Activated T-helper 1 cell treated with anti-CD3 and anti-CD28 coated beads, Interleukin-2, amount 50 U/mL, for 16 hours (primary cell): ENCODE data around the gene PEPD.

Experiments
- DNase-seq, 2 donors: peaks; one replicate each; pipeline ENCODE4 v3.0.0-alpha.2; 2020; ENCODE audit warnings: low read depth in 1 of 2, low spot score in 1 of 2

PEPD gene

GRCh38 chr19:33512580-33513137 lies 8.9 kb downstream of the PEPD start:
- DNase-seq = no peak

- DNase-seq = no peak
Observed at GRCh38 chr19:33512021-33512420, 9.6 kb downstream of the PEPD start.

GRCh38 chr19:33511346-33511745 lies 10.2 kb downstream of the PEPD start:
- DNase-seq = no peak

DNA sequence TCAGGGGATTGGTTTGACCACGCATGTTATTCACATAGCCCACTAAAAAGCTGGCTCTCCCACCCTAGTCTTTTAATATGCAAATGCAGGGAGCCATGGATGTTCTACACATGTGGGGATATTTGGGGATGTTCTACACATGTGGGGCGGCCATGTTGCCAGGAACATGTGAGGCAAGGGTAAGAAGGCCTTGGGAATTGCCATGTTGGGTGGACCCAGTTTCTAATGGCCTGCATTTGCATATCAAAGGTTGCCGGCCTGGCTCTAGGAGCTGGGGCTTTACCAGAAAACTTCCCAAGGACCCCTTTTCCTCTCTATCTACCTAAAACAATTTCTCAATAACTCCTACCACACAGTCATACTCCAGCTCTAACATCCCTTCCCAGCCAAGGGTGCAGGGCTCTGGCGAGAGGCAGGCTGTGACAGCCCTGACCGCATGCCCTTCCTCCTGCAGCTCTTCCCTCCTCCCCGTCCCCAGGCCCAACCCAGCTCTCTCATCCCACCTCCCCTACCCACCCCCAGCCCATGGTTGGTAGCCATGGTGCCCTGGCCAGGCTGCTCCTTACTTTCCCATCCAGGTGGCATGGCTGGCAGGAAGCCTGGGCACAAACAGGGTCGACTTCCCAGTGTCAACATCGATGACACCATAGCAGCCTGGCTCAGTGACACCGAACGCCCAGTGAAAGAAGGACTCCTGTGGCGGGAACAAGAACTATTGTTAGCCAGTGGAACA lies 11.0 kb downstream of the PEPD start:
- DNase-seq = no peak

- DNase-seq = no peak
Observed at GRCh38 chr19:33509774-33510173, 11.8 kb downstream of the PEPD start.

DNA sequence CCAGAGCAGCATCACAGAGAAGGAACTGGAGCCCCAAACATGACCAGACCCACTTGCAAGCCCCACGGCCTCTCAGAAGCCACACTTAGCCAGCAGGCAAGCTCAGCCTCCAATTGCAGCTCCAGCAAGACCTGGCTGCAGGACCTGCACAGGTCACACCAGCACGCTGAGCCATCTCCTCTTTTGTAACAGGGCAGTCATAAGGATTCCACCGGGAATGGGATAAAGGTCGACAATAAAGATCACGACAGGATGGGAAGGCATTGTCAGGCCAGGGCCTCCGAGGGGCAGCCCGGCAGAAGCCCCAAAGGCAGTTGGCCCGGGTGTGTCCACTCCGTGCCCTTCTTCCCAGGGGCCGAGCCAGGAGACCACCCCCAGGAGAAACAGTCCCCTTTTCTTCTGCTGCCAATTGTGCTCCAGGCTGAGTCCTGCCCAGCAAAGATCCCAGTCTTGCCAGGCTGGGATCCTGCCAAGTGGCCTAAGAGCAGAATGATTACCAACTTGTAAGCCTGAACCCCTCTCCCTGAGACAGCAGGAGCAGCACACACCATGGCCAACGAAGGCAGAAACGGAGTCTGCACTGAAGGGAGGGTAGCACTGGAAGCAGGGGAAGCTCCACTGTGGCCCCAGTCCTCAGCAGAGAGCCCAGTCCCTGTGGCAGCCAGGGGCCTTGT lies 12.5 kb downstream of the PEPD start:
- no peak for DNase-seq

GRCh38 chr19:33508431-33508830 lies 13.2 kb downstream of the PEPD start:
- DNase-seq = no peak

DNA sequence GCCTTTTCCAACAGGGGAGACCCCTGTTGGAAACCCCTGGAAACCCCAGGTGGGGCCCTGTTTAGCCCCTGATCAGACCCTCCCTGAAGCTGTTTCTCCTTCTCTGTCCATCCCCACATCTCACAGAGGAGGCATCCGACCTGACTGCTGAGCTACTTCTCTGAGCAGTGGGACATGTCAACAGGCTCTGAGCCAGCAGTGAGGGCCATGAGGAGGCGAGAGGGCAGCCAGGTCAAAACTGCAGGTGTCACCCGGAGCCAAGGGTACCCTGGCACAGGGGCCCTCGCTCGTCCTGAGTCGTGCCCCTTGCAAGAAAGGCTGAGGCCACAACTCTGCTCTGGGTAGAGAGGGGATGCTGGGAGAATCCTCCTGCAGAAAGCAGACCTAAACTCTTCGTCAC lies 13.6 kb downstream of the PEPD start:
- DNase-seq = no peak

DNA sequence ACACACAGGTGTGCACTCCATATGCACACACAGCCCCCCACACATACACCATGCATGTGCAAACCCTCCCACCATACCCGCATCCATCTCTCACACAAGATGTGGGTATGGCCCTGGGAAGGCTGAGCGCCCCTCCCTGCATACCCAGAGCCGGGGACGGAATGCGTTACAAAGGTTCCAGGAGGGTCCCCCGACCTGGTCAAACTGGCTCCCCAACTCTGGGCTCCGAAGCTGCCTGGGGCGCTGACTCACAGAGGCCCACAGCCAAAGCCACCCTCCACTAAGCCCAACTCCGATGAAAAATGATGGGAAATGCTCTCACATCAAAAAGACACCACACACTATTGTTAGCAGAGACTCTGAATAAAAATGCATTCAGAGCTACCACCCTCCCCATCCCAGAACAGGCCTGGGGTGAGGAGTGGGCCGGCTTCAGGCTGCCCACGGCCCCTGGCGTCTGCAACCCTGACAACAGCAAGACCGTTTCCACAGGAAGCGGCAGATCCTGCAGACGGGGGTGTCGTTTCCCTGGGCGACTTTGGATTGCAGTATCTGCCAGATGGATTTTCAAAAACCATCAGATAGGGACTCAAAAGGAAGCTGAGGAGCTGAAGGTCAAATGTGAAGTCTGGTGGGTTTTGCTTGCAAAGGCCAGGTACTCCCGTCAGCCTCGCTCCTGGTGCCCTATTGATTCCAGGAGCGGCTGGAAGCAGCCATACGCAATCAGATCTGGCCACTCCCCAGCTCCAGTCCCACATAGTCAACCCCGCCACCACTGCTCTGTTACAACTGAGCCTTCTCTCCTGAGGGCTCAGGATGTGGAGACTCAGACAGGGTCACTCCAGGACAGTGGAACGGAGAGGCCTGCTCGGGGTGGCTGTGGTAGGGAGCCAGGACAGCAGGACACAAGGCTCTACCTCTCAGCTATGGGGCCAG lies 14.3 kb downstream of the PEPD start:
- DNase-seq = no peak

- DNase-seq = no peak
Observed at GRCh38 chr19:33506498-33506897, 15.1 kb downstream of the PEPD start.

- DNase-seq = no peak
Observed at GRCh38 chr19:33505823-33506222, 15.8 kb downstream of the PEPD start.

DNA sequence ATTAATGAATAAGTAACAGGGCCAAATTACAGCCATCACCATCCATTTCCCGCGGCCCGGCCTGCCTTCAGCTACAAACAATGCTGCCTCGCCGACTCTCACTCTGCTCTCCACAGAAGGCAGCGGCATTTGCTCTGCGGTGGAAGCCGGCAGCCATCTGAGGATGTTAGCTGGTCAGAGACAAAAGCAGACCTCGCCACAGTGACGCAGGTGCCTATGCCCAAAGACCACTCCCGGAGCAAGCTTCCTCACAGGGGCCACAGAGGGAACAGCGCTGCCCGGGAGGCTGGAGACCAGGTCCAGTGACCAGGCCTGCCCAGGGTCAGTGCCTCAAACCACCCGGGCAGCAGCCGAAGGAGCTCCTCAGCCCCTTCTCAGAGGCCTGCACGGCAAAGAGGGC lies 16.4 kb downstream of the PEPD start:
- DNase-seq = no peak

- no peak for DNase-seq
Observed at GRCh38 chr19:33504058-33504444, 17.5 kb downstream of the PEPD start.

GRCh38 chr19:33503433-33504057 lies 18.0 kb downstream of the PEPD start:
- no peak for DNase-seq

- no peak for DNase-seq
Observed at GRCh38 chr19:33503030-33503429, 18.6 kb downstream of the PEPD start.

DNA sequence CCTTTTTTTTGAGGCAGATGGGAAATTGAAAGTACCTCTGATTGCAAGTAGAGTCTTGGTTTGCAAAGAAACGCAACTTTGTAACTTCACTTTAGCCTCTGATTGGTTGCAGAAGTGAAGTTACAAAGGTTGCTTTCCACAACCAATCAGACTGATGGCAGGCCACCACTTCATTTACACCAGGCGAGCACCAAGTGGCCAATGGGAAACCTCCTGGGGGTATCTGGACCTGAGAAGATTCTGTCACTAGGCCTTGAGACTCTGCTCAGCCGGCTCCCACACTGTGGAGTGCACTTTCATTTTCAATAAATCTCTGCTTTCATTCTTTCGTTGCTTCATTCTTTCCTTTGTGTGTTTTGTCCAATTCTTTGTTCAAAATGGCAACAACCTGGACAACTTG lies 19.1 kb downstream of the PEPD start:
- no peak for DNase-seq

DNA sequence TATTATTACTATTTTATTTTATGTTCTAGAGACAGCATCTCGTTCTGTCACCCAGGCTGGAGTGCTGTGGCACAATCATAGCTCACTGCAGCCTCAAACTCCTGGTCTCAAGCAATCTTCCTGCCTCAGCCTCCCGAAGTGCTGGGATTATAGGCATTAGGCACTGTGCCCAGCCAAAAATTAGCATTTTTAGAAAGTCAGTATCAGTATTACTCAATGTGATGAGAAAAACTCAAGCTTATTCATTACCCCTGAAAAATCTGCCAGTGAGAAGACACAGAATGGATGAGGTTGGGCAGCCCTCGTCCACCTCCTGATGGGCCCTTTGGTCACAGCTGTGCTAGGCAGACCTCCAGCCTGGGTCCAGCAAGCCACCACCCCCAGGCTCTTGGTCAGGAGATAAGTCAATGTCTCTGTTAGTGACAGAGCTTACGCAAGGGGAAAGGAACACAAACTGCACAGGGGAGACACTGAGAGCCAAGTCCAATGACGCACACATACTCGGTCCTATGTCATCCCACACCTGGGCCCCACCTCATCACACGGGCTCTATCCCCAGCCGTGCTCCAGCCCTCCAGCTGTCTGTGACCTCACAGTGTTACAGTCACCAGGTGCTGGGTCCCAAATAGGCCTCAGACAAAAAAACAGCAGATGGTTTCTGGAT lies 19.8 kb downstream of the PEPD start:
- no peak for DNase-seq

GRCh38 chr19:33500991-33501390 lies 20.6 kb downstream of the PEPD start:
- DNase-seq = no peak

DNA sequence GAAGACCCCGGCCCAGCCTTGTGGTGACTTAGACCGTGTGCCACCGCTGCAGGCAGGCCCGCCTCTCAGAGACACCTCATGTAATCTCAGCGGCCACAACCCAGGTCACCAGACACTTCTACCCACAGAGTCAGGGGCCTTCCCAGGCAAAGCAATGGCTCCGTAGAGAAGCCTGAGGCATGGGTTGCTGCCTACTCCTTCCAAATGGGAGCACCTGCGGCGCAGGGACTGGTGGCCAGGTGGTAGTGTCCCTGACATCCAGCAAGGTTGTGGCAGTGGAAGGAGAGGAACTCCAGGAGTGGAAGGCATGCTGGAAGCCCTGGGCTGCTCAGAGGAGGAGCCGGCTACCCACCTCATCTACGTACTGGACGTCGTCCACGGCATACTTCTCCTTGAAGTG lies 21.0 kb downstream of the PEPD start:
- DNase-seq = no peak

DNA sequence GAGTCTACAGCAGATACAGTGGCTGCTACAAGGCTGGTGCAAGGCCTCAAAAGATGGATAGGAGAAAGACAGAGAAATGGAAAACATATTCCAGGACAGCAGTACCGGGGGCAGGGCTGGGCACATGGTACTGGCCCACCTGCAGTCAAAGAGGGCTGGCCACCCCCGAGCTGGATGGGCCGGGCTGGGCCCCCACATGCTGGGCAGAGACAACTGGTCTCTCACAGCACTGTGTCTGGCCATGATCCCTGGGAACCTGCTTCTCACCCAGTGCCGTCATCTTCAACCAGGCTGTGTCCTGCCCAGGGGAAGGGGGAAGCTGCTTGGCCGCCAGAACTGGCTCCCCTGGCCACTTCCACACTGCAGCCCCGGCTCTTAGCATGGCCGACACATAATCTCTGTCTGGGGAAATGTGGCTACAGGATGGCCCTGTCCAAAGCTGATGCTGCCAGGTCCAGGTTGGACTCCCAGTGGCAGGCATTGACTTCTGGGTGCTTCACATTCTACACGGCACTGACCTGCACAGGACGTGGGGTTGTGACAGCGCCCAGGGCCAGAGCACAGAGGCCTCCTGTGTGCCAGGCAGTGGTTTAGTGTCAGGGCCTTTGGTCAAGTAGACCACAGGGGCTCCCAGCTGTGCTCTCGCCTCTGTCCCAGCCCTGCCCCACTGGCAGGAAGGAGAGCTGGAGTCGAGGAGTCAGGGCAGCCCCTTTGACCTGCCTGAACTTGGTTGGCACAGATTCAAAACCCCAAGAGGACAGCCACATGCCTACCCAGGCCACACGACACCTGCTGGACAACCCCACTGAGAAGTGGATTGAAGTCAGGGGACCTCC lies 21.7 kb downstream of the PEPD start:
- DNase-seq = no peak
